ENCODE data around the gene TELO2.
"Not testable (repeated sequence)": the region's sequence is repeated elsewhere in the genome, so short reads cannot be mapped to it uniquely, and the experiment has no call there.

The TELO2 gene

GRCh38 chr16:1475552-1476114 is 17.5 kb upstream of the TELO2 start:
- DNase-seq (ENCODE audit: low spot score): no peak

GRCh38 chr16:1477033-1477432 is 16.1 kb upstream of the TELO2 start:
- no peak for DNase-seq (ENCODE audit: low spot score)

- not testable (repeated sequence) for DNase-seq (ENCODE audit: low spot score)
Observed at GRCh38 chr16:1478937-1479336, 14.2 kb upstream of the TELO2 start.

GRCh38 chr16:1481906-1482835 is 11.0 kb upstream of the TELO2 start:
- DNase-seq (ENCODE audit: low spot score): no peak

- no peak for DNase-seq (ENCODE audit: low spot score)
Observed at GRCh38 chr16:1485847-1486496, 7.2 kb upstream of the TELO2 start.

- no peak for DNase-seq (ENCODE audit: low spot score)
Observed at GRCh38 chr16:1486551-1487390, 6.4 kb upstream of the TELO2 start.

- DNase-seq (ENCODE audit: low spot score): no peak
Observed at GRCh38 chr16:1487395-1488053, 5.6 kb upstream of the TELO2 start.

- DNase-seq (ENCODE audit: low spot score): no peak
Observed at GRCh38 chr16:1488054-1488601, 5.0 kb upstream of the TELO2 start.

- no peak for DNase-seq (ENCODE audit: low spot score)
Observed at GRCh38 chr16:1488619-1489018, 4.5 kb upstream of the TELO2 start, which contains the start of gene PTX4. Gene PTX4 (minus strand): TSS chr16:1488944. CDS start chr16:1488909, 35 bp downstream.

- DNase-seq (ENCODE audit: low spot score): no peak
Observed at GRCh38 chr16:1489077-1489476, 4.1 kb upstream of the TELO2 start.

- no peak for DNase-seq (ENCODE audit: low spot score)
Observed at GRCh38 chr16:1491327-1491726, 1.8 kb upstream of the TELO2 start.

GRCh38 chr16:1492082-1492922 is 858 bp upstream of the TELO2 start:
- DNase-seq (ENCODE audit: low spot score): no peak

- DNase-seq (ENCODE audit: low spot score): no peak
Observed at GRCh38 chr16:1493746-1494094, 560 bp downstream of the TELO2 start.

GRCh38 chr16:1494129-1494640 is 1.0 kb downstream of the TELO2 start:
- DNase-seq (ENCODE audit: low spot score): peak; percentile 91

- peak; percentile 44 for DNase-seq (ENCODE audit: low spot score)
Observed at GRCh38 chr16:1494711-1495110, 1.6 kb downstream of the TELO2 start.

GRCh38 chr16:1495211-1495888 is 2.2 kb downstream of the TELO2 start:
- DNase-seq (ENCODE audit: low spot score): no peak

- DNase-seq (ENCODE audit: low spot score): no peak
Observed at GRCh38 chr16:1495889-1496262, 2.7 kb downstream of the TELO2 start.

GRCh38 chr16:1496464-1496863 is 3.3 kb downstream of the TELO2 start:
- DNase-seq (ENCODE audit: low spot score): no peak

GRCh38 chr16:1497014-1497598 is 3.9 kb downstream of the TELO2 start:
- DNase-seq (ENCODE audit: low spot score): no peak
